Stimulated activated CD4-positive, alpha-beta T cell treated with anti-CD3 and anti-CD28 coated beads, TNF-alpha, amount 100 ng/mL, for 4 hours (primary cell): ENCODE data around the gene ZHX3.

Experiments
- DNase-seq, 3 experiments: peaks; one replicate each; pipeline ENCODE4 v3.0.0-alpha.2; 2020; ENCODE audit warnings: low read depth in 3 of 3

ZHX3 gene

DNA sequence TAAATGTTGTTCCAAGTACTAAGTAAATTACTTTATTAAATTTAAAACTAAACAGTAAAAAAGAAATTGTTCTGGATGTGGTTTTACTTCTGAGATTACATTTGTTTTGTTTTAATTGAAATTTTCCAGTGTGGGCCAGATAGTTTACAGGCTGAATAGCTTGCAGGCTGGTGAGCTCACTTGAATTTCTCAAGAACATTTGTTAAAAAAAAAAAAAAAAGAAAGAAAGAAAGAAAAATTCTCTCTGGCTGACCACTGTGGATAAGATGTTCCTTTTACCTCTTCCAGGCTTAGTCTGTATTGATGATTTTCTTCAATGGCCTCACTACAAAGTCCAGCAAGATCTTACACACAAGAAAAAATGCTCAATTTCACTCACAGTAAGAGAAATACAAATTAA lies 94.8 kb downstream of the ZHX3 start:
- DNase-seq: no peak

DNA sequence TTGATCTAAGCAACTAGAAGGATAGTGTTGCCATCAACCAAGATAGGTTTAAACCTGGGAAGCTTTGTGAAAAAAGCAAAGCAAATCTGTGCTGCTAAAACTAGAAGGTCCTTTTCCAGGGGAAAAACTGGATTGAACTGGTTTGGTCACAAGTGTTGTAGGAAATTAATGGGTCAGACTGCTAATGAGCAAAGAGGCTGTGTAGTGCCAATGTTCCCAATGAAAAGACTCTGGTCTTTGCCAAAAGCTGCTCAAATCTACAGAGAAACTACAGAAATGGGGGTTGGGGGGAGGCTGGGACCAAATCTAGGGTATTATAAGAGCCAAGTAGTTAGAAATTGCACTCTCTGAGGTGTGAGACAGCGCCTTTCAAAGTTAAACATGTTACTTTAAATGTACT lies 95.2 kb downstream of the ZHX3 start:
- DNase-seq: no peak

GRCh38 chr20:41221614-41222218 lies 95.8 kb downstream of the ZHX3 start:
- DNase-seq: no peak

GRCh38 chr20:41219824-41220223 lies 97.7 kb downstream of the ZHX3 start:
- DNase-seq: no peak

- DNase-seq: no peak
Measured at GRCh38 chr20:41218466-41218865, 99.1 kb downstream of the ZHX3 start.

DNA sequence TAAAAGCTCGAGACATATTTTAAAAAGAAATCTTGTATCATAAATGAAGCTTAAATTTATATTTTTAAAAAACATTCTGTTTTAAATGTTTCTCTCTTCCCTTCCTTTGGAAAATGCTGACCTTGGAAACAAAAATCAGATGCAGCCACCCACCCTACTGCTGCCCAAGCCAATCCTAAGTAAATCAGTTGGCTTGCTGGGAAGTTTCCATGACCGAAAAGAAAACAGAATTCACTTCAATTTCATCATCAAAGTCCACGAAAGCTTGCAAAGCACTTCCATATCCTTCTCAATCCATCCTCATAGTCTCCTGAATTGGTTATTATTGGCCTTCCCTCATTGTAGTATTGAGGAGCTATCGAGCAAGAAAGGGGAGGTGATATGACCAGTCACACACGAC lies 100.1 kb downstream of the ZHX3 start:
- DNase-seq: no peak

- DNase-seq: no peak
Measured at GRCh38 chr20:41214666-41215065, 102.9 kb downstream of the ZHX3 start.

DNA sequence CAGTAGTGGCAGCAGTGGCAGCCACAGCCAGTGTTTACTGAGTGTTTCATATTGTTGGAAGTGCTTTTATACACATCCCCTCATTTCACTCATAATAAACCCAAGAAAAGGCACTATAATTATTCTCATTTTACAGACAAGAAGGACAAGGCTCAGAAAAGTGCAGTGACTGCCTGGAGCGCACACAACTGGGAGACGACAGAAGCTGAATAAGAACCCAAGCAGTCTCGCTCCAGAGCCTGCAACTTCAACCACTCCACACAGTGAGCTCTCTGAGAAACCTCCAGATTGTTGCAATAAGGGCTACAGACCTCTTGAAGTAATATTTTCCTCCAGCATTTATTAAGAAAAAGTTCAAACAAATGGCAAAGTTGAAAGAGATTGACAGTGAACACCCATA lies 103.3 kb downstream of the ZHX3 start:
- DNase-seq: no peak

DNA sequence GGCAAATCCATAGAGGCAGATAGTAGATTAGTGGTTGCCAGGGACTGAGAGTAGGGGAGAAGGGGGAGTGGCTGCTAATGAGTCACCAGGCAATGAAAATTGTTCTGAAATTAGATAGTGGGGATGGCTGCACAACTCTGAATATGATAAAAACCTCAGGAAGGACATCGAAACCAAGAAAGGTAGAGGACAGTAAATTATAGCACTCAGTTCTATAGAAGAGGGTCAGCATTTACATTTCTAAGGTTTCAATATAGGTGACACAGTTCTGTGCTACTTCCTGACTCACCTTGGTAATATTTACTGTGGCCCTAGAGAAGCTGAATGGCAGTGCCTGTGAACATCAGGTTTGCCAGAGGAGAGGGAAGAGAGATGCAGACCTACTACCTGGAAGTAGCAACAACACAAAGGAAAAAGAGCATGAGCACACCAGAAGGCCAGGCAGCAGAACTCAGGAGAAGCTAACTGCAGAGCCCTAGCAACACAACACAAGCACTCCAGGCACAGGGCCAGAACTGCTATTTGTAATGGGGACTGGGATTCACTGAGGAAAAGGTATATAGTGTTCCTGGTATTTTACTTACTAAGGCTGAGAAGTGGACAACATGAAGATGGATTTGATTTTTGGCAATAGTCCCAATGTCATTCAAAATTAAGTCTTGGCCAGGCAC lies 104.2 kb downstream of the ZHX3 start:
- DNase-seq: no peak

DNA sequence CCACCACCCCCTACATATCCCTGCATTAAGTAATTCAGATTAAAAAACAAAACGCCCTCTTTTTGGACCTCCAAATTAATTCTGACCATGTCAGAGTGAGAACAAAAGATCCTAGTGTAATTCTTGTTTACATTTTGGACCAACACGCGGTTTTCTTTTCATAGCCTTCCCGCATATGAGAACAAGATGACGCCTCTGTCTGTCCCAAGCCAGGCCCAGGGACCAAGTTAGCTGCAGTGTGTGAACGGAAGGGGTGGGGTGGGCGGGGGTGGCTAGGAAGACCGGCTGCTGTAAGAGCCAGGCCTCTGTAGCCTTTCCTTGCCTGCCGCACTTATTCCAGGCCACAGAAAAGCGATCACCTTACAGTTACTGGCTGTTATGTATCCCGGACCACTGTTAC lies 112.2 kb downstream of the ZHX3 start:
- DNase-seq: no peak

- no peak for DNase-seq
Measured at GRCh38 chr20:41204304-41205265, 112.9 kb downstream of the ZHX3 start.

DNA sequence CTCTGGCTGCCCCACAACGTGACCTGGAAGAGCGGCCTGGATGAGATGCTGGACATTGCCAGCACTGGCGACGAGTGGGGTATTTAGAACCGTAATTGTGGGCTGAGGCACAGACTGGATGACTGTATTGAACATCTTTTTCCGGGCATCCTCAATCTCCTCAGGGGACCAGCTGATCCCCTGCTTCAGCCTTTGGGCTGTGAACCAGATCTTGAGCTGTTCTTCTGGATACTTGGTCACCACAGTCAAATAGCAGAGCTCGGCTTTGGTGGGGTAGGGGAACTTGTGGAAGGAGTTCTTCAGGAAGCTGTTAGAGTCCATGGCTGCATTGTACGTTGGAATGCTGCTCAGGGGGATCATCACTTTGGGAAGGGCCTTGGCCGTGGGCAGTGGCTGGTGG lies 113.9 kb downstream of the ZHX3 start:
- no peak for DNase-seq

DNA sequence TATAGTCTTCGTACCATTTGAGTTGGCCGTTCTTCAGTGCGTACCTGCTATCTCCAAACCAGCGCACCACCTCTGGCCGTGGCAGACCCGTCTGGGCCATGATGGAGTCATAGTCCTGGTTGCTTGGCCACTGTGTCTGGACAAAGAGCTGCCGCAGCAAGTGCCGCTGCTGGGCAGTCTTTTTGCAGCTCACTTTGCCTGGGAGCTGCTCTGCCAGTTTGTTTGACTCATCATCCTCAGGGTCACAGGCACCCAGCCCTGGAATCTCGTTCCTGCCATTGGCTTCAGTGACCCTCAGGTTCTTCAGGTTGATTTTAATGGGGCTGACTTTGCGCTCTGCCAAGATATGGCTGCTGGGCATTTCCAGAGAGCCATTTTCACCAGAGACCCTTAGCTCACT lies 115.1 kb downstream of the ZHX3 start:
- no peak for DNase-seq

DNA sequence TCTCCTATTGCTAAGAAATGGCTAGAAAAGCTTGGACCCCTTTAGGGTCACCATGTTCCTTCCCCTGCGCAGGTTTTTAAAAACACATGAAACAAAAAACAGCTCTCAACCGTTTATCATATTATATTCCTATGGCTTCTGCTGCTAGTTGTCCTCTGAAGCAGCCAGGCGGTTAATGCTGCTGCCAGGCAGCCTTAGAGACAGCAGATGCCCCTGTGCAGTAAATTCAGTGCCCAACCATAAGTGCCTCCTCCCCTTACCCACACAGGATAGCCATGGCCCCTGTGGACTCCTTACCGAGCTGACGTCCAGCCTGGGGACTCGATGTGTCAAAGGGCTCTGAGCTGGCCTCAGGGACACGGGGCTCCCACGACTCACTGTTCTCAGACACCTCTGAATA lies 115.8 kb downstream of the ZHX3 start:
- no peak for DNase-seq

- DNase-seq: no peak
Measured at GRCh38 chr20:41200446-41201202, 116.9 kb downstream of the ZHX3 start.

- no peak for DNase-seq
Measured at GRCh38 chr20:41198443-41198842, 119.1 kb downstream of the ZHX3 start.

DNA sequence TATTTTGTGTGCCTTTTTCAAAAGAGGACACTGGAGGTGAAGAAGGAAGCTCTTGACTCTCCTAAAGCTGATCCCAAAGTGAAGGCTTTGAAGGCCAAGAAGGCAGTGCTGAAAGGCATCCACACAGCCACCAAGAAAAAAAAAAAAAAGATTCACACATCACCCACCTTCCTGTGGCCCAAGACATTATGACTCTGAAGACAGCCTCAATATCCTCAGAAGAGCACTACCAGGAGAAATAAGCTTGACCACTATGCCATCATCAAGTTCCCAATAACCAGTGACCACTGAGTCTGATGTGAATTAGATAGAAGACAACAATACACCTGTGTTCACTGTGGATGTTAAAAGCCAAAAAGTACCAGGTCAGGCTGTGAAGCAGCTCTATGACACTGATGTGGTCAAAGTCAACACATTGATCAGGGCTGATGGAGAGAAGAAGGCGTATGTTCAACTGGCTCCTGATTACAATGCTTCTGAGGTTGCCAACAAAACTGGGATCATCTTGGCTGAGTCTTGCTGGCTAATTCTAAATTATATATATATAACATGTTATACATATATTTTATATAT lies 120.8 kb downstream of the ZHX3 start:
- DNase-seq: no peak

- no peak for DNase-seq
Measured at GRCh38 chr20:41192575-41192974, 125.0 kb downstream of the ZHX3 start.

GRCh38 chr20:41191562-41192500 lies 125.7 kb downstream of the ZHX3 start:
- no peak for DNase-seq

DNA sequence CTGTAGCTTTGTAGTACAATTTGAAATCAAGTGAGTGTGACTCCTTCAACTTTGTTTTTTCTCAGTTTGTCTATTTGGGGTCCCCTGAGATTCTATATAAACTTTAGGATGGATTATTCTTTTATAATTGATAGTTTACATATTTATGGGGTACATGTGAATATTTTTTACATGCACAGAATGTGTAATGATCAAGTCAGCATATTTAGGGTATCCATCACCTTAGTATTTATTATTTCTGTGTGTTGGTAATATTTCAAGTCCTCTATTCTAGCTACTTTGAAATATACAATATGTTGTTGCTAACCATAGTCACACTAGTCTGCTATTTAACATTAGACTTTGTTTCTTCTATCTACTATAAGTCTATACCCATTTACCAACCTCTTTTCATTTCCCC lies 129.9 kb downstream of the ZHX3 start:
- DNase-seq: no peak
